Activated CD8-positive, alpha-beta memory T cell treated with anti-CD3 and anti-CD28 coated beads, Interleukin-2, amount 50 U/mL, for 1 hour (primary cell): ENCODE measurements around the gene PRB3.

Experiments used
- DNase-seq: peaks from one replicate; pipeline ENCODE4 v3.0.0-alpha.2; 2020; ENCODE audit errors: extremely low read depth

PRB3 gene

DNA sequence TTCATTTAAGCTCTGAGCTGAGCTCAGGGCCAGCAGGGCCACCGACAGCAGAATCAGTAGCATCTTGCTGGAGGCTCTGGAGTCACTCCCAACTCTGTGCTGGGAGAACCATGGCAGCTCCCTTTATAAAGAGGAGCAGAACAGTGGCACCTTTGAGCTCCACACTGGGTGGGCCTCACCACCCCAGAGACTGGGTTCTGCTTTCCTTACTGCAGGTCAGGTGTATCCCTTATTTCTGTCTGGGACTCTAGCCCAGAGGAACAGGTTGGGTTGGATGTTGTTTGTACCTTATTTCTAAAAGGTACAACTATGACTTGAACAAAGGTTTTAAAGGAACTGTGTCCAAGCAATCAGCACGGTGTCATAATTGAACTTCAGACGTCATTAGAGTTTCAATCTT, at the start of gene PRB3:
PRB3 (minus strand) TSS at position 101 of the 400 bp plus-strand sequence; CDS start at position 63, 38 bp downstream.
- no peak for DNase-seq

DNA sequence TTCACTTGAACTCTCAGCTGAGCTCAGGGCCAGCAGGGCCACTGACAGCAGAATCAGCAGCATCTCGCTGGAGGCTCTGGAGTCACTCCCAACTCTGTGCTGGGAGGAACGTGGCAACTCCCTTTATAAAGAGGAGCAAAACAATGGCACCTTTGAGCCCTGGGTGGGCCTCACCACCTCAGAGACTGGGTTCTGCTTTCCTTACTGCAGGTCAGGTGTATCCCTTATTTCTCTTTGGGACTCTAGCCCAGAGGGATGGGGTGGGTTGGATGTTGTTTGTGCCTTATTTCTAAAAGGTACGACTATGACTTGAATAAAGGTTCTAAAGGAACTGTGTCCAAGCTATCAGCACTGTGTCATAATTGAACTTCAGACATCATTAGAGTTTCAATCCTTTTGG, 40.8 kb upstream of the PRB3 start, which contains the start of gene PRB4:
PRB4 (minus strand) TSS at position 101 of the 400 bp plus-strand sequence; CDS start at position 63, 38 bp downstream.
- no peak for DNase-seq

DNA sequence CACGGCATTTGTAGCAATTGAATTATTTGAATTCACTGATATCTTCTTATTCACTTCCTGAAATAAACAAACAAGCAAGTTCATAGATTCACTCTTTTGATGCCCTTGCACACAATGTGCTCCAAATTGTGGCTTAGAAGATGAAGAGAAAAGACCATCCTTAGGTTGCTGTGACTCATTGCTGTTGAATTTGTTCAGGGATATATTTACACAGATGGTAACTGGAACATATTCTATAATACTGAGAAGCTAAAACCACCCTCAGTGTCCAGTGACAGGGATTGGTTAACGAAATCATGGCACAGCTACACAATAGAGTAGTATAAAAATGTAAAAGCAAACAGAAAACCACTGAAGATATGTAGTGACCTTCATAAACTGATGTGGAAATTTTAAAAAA, 37.6 kb upstream of the PRB3 start:
- no peak for DNase-seq

DNA sequence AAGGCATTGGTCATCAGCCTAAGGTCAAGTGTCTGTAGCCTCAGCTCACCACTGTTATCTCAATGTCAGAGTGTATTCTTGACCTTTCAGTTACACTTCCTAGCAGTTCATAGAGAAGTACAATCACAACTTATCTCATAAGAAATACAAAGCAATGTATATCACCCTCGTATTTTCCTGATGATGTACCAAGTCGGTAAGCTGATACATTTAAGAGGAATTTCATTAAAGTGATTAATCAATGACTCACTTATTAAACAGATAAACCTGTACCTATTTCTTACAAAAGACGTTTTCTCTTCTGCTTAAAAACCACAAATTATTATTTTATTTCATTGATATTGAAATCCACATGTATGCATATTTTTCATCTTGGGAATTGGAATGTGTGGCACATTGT, 3.9 kb upstream of the PRB3 start:
- DNase-seq, result no peak

DNA sequence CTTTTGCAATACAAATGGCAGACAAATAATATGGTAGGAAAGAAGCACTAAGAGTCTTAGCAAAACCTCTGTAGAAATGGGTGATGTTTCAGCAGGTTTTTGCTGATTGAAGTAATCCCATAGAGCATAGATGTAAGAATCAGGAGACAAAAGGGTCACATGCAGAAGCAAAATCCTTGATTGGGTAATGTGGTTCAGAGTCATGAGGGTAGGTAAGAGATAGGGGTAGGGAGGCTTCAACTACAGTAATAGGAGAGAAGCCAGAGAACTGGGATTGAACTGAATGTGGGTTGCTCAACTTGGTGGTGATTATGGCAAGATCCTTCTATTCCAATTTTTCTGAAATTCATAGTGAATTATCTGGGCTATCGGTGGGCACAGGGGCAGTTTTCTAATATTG, 5.0 kb downstream of the PRB3 start:
- DNase-seq, result no peak

DNA sequence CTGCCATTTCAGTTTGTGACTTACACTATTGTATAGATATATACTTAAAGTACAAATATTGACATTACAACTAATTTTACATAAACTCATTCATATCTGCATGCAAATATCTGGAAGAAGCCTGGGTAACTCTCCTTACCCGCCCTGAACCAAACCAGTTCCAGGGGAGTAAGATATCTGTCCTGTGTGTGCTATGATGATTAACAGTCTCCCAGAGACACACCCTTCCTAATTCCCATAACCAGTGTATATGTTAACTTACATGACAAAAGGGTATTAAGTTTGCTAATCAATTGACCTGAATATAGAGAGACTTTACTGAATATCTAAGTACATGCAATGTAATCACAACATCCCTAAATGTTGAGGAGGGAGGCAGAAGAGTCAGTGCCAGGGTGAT, 23.0 kb downstream of the PRB3 start:
- no peak for DNase-seq

DNA sequence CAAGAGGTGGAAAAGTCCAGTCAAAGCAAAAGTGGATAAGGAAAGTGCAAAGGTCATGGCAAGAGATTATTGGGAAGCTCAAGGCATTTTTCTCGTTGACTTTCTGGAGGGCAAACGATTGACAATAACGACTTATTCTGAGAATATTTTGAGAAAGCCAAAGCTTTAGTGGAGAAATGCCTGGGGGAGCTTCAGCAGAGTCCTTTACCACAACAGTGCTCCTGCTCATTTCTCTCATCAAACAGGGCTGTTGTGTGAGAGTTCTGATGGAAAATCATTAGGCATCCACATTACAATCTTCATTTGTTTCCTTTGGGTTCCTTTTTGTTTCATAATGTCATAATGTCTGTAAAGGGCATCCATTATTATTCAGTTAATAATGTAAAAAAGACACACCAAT, 26.9 kb downstream of the PRB3 start:
- no peak for DNase-seq

DNA sequence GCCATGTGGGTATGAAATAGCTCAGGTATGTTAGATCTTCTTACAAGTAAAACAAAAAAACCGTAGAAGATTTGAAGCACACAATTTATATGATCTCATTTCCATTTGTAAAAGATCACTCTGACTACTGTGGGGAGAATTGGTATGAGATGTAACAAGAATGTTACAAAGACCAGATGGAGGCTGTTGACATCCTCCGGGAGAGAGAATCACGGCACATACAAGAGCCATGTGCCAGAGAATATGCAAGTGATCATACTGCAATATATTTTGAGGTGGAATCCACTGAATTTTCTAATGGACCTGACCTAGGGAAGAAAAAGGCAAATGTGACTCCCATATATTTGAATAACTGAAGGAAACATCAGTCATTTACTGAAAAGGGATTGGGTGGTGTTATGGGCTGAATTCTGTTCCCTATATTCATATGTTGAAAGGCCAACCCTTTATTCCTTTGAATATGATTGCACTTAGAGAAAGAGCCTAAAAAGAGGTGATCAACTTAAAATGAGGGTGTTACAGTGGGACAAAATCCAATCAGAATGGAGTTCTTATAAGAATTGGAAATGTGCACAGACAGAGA, 29.1 kb downstream of the PRB3 start:
- no peak for DNase-seq

DNA sequence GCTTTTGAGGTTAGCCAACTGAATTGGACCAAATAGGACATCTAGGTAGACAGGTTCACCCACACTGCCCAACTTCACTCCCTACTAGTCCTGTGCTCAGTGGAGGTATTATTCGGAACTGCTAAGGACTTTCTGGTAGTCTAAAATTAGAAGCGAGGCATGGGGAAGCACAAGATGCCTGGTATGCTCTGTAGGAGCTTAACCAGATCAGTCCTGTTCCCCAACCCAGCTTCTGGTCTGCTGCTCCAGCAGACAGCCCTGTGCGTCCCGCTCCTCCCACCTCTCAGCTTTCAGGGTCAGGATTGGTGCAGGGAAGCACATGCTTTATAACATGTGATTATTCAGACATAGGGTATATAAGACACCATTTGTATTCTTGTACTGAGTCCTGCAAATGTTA, 31.2 kb downstream of the PRB3 start:
- no peak for DNase-seq

DNA sequence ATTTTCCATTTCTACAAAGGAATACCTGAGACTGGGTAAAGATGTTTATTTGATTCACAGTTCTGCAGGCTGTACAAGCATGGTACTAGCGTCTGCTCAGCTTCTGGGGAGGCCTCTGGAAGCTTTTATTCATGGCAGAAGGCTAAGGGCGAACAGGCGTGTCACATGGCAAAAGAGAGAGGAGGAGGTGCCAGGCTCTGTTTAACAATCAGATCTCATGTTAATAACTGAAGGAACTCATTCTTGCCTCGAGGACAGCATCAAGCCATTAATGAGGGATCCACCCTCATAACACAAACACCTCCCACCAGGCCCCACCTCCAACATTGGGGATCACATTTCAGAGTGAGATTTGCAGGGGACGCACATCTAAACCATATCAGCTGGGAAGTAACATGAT, 36.0 kb downstream of the PRB3 start:
- no peak for DNase-seq

DNA sequence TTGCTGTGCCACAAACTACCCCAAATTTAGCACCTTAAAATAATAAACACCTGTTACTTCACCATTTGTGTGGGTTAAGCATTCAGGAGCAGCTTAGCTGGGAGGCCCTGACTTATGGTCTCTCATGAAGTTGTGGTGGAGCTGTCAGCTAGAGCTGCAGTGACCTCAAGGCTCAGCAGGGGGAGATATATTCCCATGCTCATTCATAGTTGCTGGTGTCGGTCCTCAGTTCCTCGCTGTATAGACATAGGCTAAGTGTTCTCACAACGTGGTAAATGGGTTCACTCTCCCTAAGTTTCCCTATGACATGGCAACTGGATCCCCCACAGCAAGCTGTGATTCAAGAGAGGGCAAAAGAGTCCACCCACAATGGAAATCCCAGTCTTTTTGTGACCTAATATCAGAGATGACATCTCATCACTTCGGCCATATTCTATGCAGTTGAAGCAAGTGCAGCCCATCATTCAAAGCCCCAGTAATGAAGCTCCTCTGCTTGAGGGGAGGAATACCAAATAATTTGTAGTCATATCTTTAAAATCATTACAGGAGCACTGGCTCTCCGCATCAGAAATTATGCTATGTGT, 41.1 kb downstream of the PRB3 start:
- DNase-seq, result no peak

DNA sequence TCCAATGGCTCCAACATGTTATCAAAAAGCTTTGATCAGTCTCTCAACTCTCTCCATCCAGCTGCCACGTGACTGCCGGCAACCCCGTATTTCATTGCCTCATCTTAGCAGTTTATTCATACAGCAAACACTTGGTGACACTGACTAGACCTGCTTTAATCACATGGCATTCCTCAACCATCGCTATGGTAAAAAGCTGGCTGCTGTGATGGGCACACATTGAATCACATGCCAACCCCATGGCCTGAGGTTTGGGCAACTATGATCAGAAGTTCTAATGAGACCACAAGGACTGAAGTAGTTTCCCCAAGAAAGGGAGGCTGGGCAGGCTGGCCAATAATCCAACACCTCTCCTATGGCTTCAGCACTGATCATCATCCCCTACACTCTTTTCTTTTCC, 42.1 kb downstream of the PRB3 start:
- DNase-seq, result no peak
